HL-60 (cell line): ENCODE data around the gene TNFRSF1B.

Experiments
- DNase-seq, 2 experiments: peaks; one replicate each; pipeline ENCODE4 v3.0.0-alpha.2; 2010 to 2020; ENCODE audit warnings: low read depth in 1 of 2, low spot score in 1 of 2
- H3K27ac ChIP-seq: fragments of 250-450 bp; sonication (Bioruptor Pico); replicated peaks from 2 replicates; pipeline ENCODE4 v1.5.1; 2020; ENCODE audit warnings: mild to moderate bottlenecking, moderate library complexity
- H3K27me3 ChIP-seq: fragments of 250-450 bp; sonication (Bioruptor Pico); 2 replicates; pipeline ENCODE4 v1.5.1; 2021; ENCODE audit warnings: mild to moderate bottlenecking, moderate library complexity; ENCODE audit not compliant: insufficient read depth, poor library complexity, severe bottlenecking
- H3K4me3 ChIP-seq: replicated peaks from 2 replicates; pipeline ENCODE4 v1.5.1; 2011; ENCODE audit warnings: mild to moderate bottlenecking, control low read depth, low read length; ENCODE audit not compliant: insufficient read depth
- GABPA ChIP-seq: IDR thresholded peaks from 2 replicates; pipeline ENCODE4 v1.6.1; 2012; ENCODE audit warnings: low read depth
- POLR2AphosphoS5 ChIP-seq: IDR thresholded peaks from 2 replicates; pipeline ENCODE4 v1.6.1; 2012; ENCODE audit warnings: low read depth
- SPI1 ChIP-seq: IDR thresholded peaks from 2 replicates; pipeline ENCODE4 v1.6.1; 2012; ENCODE audit warnings: low read depth, mild to moderate bottlenecking, borderline replicate concordance
- TF ChIP-seq, protein P1 (sequence below): IDR thresholded peaks from one replicate; pipeline ENCODE4 v1.5.1; 2011; ENCODE audit warnings: low read length, control low read depth, inconsistent platforms; ENCODE audit not compliant: insufficient read depth
- TF ChIP-seq, protein P2 (sequence below): IDR thresholded peaks from 2 replicates; pipeline ENCODE4 v1.6.1; 2012; ENCODE audit warnings: low read depth; ENCODE audit not compliant: insufficient replicate concordance

The TNFRSF1B gene

DNA sequence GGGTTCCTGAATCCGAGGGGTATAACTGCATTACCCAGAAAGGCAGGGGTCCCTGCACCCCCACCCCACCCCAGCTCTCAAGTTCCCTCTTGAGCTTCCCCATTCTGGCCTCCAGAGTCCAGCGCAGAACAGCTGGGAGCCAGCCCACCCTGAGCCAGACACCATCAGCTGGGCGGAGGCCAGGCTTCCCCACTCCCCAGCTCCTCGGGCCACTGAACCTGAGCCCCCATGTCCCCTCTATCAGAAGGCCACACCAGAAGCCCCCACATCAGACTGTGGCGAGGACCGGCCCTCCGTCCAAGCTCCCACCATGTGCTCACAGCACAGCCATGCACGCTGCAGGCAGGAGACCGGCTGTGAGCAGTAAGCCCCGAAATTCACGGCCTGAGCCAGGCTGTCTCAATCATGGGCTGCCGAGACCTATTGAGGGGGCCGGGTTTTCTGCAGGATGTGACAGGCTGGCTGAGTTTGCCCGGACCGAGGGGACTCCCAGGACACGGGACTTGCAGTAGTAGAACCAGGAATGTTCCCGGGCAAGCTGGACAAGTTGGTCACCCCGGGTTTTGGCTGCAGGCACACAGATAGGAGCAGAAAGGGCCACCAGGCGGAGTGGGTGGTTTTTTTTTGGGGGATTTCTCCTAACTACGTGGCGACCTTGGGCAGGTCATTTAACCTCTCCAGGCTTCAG, 25.5 kb upstream of the TNFRSF1B start:
- TF ChIP-seq GABPA = no peak
- no peak for TF ChIP-seq POLR2AphosphoS5
- no peak for TF ChIP-seq SPI1
- TF ChIP-seq, protein P1, sequence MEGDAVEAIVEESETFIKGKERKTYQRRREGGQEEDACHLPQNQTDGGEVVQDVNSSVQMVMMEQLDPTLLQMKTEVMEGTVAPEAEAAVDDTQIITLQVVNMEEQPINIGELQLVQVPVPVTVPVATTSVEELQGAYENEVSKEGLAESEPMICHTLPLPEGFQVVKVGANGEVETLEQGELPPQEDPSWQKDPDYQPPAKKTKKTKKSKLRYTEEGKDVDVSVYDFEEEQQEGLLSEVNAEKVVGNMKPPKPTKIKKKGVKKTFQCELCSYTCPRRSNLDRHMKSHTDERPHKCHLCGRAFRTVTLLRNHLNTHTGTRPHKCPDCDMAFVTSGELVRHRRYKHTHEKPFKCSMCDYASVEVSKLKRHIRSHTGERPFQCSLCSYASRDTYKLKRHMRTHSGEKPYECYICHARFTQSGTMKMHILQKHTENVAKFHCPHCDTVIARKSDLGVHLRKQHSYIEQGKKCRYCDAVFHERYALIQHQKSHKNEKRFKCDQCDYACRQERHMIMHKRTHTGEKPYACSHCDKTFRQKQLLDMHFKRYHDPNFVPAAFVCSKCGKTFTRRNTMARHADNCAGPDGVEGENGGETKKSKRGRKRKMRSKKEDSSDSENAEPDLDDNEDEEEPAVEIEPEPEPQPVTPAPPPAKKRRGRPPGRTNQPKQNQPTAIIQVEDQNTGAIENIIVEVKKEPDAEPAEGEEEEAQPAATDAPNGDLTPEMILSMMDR = no peak
- TF ChIP-seq, protein P2, sequence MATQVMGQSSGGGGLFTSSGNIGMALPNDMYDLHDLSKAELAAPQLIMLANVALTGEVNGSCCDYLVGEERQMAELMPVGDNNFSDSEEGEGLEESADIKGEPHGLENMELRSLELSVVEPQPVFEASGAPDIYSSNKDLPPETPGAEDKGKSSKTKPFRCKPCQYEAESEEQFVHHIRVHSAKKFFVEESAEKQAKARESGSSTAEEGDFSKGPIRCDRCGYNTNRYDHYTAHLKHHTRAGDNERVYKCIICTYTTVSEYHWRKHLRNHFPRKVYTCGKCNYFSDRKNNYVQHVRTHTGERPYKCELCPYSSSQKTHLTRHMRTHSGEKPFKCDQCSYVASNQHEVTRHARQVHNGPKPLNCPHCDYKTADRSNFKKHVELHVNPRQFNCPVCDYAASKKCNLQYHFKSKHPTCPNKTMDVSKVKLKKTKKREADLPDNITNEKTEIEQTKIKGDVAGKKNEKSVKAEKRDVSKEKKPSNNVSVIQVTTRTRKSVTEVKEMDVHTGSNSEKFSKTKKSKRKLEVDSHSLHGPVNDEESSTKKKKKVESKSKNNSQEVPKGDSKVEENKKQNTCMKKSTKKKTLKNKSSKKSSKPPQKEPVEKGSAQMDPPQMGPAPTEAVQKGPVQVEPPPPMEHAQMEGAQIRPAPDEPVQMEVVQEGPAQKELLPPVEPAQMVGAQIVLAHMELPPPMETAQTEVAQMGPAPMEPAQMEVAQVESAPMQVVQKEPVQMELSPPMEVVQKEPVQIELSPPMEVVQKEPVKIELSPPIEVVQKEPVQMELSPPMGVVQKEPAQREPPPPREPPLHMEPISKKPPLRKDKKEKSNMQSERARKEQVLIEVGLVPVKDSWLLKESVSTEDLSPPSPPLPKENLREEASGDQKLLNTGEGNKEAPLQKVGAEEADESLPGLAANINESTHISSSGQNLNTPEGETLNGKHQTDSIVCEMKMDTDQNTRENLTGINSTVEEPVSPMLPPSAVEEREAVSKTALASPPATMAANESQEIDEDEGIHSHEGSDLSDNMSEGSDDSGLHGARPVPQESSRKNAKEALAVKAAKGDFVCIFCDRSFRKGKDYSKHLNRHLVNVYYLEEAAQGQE = no peak
- no peaks in the 10 kb centered on the region for H3K27me3 ChIP-seq
- H3K4me3 ChIP-seq = no peak overlapping the region
- DNase-seq = no peak
- no peak overlapping the region for H3K27ac ChIP-seq

DNA sequence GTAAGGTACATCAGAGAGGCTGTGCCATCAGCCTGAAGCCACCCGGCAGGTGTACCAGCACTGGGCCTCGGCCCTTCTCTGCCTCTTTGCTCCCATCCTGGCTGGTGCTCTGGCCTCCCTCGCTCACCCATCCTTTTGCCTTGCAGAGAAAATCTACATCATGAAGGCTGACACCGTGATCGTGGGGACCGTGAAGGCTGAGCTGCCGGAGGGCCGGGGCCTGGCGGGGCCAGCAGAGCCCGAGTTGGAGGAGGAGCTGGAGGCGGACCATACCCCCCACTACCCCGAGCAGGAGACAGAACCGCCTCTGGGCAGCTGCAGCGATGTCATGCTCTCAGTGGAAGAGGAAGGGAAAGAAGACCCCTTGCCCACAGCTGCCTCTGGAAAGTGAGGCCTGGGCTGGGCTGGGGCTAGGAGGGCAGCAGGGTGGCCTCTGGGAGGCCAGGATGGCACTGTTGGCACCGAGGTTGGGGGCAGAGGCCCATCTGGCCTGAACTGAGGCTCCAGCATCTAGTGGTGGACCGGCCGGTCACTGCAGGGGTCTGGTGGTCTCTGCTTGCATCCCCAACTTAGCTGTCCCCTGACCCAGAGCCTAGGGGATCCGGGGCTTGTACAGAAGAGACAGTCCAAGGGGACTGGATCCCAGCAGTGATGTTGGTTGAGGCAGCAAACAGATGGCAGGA, 24.5 kb upstream of the TNFRSF1B start:
- TF ChIP-seq, protein P1 = no peak
- TF ChIP-seq, protein P2 = no peak
- TF ChIP-seq POLR2AphosphoS5 (no peak), SPI1 (no peak), GABPA (no peak)

DNA sequence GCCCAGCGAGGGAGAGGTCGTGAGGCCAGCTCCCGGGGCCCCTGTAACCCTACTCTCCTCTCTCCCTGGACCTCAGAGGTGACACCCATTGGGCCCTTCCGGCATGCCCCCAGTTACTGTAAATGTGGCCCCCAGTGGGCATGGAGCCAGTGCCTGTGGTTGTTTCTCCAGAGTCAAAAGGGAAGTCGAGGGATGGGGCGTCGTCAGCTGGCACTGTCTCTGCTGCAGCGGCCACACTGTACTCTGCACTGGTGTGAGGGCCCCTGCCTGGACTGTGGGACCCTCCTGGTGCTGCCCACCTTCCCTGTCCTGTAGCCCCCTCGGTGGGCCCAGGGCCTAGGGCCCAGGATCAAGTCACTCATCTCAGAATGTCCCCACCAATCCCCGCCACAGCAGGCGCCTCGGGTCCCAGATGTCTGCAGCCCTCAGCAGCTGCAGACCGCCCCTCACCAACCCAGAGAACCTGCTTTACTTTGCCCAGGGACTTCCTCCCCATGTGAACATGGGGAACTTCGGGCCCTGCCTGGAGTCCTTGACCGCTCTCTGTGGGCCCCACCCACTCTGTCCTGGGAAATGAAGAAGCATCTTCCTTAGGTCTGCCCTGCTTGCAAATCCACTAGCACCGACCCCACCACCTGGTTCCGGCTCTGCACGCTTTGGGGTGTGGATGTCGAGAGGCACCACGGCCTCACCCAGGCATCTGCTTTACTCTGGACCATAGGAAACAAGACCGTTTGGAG, 23.7 kb upstream of the TNFRSF1B start:
- peak; percentile 65 to 84 for DNase-seq
- Histone ChIP-seq H3K27me3 (no peaks in the 10 kb centered on the region), H3K27ac (peak overlapping the region; percentile 74), H3K4me3 (no peak overlapping the region)
- TF ChIP-seq POLR2AphosphoS5 (no peak), GABPA (no peak), SPI1 (peak; percentile 65)
- TF ChIP-seq, protein P1 = no peak
- TF ChIP-seq, protein P2 = no peak

More for the DNA sequence above, 24.5 kb upstream of the TNFRSF1B start:
- Histone ChIP-seq H3K27me3 (no peaks in the 10 kb centered on the region), H3K4me3 (no peak overlapping the region), H3K27ac (peak overlapping the region; percentile 74)
- no peak for DNase-seq
